GM12878 (cell line): ENCODE measurements around the gene STK33. TPM values are rescaled to one million over a fixed set of nuclear protein-coding genes. Genes with fewer than 3 reads are reported as not detected.

Source experiments
- ATAC-seq: fragments of 200-7000 bp; cut with Tn5 transposase; 3 replicates; pipeline ENCODE4 v1.9.1; 2020; ENCODE audit warnings: mild to moderate bottlenecking, moderate library complexity
- BruUV-seq: library from RNA; stranded (reverse); fragments of 400-500 nt; replicated peaks from 2 replicates; lab custom pipeline; 2021; lab: Mats Ljungman, UMichigan
- CTCF ChIA-PET: fragments of 300-600 bp; sonication (Branson Sonifier 250); formaldehyde crosslinking; extraction: SDS; loops from one replicate; lab custom pipeline; 2021; ENCODE audit warnings: inconsistent platforms; lab: Yijun Ruan, JAX
- POLR2A ChIA-PET: fragments of 350-600 bp; formaldehyde crosslinking; extraction: SDS; loops from one replicate; lab custom pipeline; 2021; ENCODE audit warnings: inconsistent platforms; lab: Charles Lee
- RAD21 ChIA-PET: fragments of 300-600 bp; sonication (Branson Sonifier 250); formaldehyde crosslinking; loops from one replicate; lab custom pipeline; 2023; ENCODE audit warnings: antibody characterized with exemption; ENCODE audit not compliant: unreplicated experiment; lab: Charles Lee
- SMC1A ChIA-PET: fragments of 300-600 bp; sonication (Branson Sonifier 250); formaldehyde crosslinking; loops from one replicate; lab custom pipeline; 2023; ENCODE audit not compliant: unreplicated experiment, uncharacterized antibody; lab: Charles Lee
- DNase-seq: peaks from one replicate; pipeline ENCODE4 v3.0.0-alpha.2; 2011; ENCODE audit warnings: low read depth, low spot score
- FAIRE-seq: peaks from 3 replicates; lab custom pipeline; 2011; peaks lifted over from hg19 to GRCh38; lab: Jason Lieb, UNC
- H2AFZ ChIP-seq: 2 replicates; pipeline ENCODE4 v1.6.0; 2011; ENCODE audit warnings: low read depth, low read length, control low read depth; ENCODE audit not compliant: control insufficient read depth
- H3K27ac ChIP-seq: 2 replicates; pipeline ENCODE4 v1.5.1; 2011; ENCODE audit warnings: control low read depth; ENCODE audit not compliant: control insufficient read depth, insufficient read depth
- H3K27me3 ChIP-seq, 2 experiments: replicated peaks in 1 of 2; 2 replicates each; pipeline versions ENCODE4 v1.6.0 to v1.6.1; 2011; ENCODE audit warnings: low read length in 1 of 2; ENCODE audit not compliant: control insufficient read depth in 2 of 2, insufficient read depth in 2 of 2
- H3K36me3 ChIP-seq, 2 experiments: 2 replicates each; pipeline ENCODE4 v1.5.1; 2011; ENCODE audit warnings: low read length in 1 of 2; ENCODE audit not compliant: control insufficient read depth in 2 of 2, insufficient read depth in 2 of 2
- H3K4me1 ChIP-seq: 2 replicates; pipeline ENCODE4 v1.6.1; 2011; ENCODE audit warnings: mild to moderate bottlenecking, low read length, moderate library complexity, mixed read lengths; ENCODE audit not compliant: control insufficient read depth, insufficient read depth
- H3K4me2 ChIP-seq: 2 replicates; pipeline ENCODE4 v1.6.0; 2011; ENCODE audit warnings: control low read depth; ENCODE audit not compliant: control insufficient read depth, insufficient read depth
- H3K4me3 ChIP-seq: fragments of 200-600 bp; sonication (generic); 2 replicates; pipeline ENCODE4 v1.5.1; 2016
- H3K79me2 ChIP-seq: 2 replicates; pipeline ENCODE4 v1.6.0; 2011; ENCODE audit warnings: low read length; ENCODE audit not compliant: control insufficient read depth, insufficient read depth
- H3K9ac ChIP-seq: 2 replicates; pipeline ENCODE4 v1.8.0; 2011; ENCODE audit warnings: low read length, control low read depth, mixed read lengths; ENCODE audit not compliant: control insufficient read depth, insufficient read depth
- H3K9me3 ChIP-seq: replicated peaks from 3 replicates; pipeline ENCODE4 v1.5.1; 2011; ENCODE audit warnings: mild to moderate bottlenecking, low read length; ENCODE audit not compliant: control insufficient read depth, insufficient read depth
- H4K20me1 ChIP-seq: 2 replicates; pipeline ENCODE4 v1.6.0; 2011; ENCODE audit not compliant: control insufficient read depth, insufficient read depth
- BCL11A ChIP-seq: IDR thresholded peaks from 2 replicates; pipeline ENCODE4 v1.6.1; 2011; ENCODE audit warnings: low read depth, low read length
- CBX3 ChIP-seq: fragments of 200-600 bp; sonication (generic); IDR thresholded peaks from 2 replicates; pipeline ENCODE4 v1.6.1; 2016; ENCODE audit warnings: low read depth, borderline replicate concordance
- CUX1 ChIP-seq: IDR thresholded peaks from 2 replicates; pipeline ENCODE4 v1.6.1; 2012; ENCODE audit warnings: improper control_type of control experiment, low read depth, low read length; ENCODE audit not compliant: insufficient replicate concordance
- E2F4 ChIP-seq: IDR thresholded peaks from 2 replicates; pipeline ENCODE4 v1.6.1; 2012; ENCODE audit warnings: low read depth, low read length, improper control_type of control experiment
- E2F8 ChIP-seq: fragments of 450-650 bp; IDR thresholded peaks from 2 replicates; pipeline ENCODE4 v1.6.1; 2018; ENCODE audit warnings: mild to moderate bottlenecking, low read depth, moderate library complexity; ENCODE audit not compliant: partially characterized antibody
- EZH2 ChIP-seq: IDR thresholded peaks from 2 replicates; pipeline ENCODE4 v1.6.1; 2012; ENCODE audit warnings: low read depth, mild to moderate bottlenecking, control low read depth, inconsistent platforms, low read length, borderline replicate concordance; ENCODE audit not compliant: control insufficient read depth
- GABPA ChIP-seq: IDR thresholded peaks from 2 replicates; pipeline ENCODE4 v1.6.1; 2014; ENCODE audit warnings: antibody characterized with exemption, low read depth, mild to moderate bottlenecking, inconsistent platforms
- KLF5 ChIP-seq: fragments of 450-650 bp; IDR thresholded peaks from 2 replicates; pipeline ENCODE4 v1.6.1; 2014; ENCODE audit warnings: mild to moderate bottlenecking; ENCODE audit not compliant: partially characterized antibody
- POLR2AphosphoS5 ChIP-seq: IDR thresholded peaks from 2 replicates; pipeline ENCODE4 v1.6.1; 2011; ENCODE audit warnings: mild to moderate bottlenecking, low read length, inconsistent platforms
- SMAD5 ChIP-seq: IDR thresholded peaks from 2 replicates; pipeline ENCODE4 v1.6.1; 2016; ENCODE audit warnings: antibody characterized with exemption, low read depth
- SPI1 ChIP-seq: IDR thresholded peaks from 2 replicates; pipeline ENCODE4 v1.6.1; 2011; ENCODE audit warnings: low read depth, mild to moderate bottlenecking, low read length, moderate library complexity, borderline replicate concordance; ENCODE audit not compliant: insufficient read depth
- SRF ChIP-seq, 2 experiments: IDR thresholded peaks; 2 replicates each; pipeline ENCODE4 v1.6.1; 2011; ENCODE audit warnings: low read depth in 2 of 2, low read length in 2 of 2, mild to moderate bottlenecking in 1 of 2, moderate library complexity in 1 of 2
- ZBED1 ChIP-seq: IDR thresholded peaks from 2 replicates; pipeline ENCODE4 v1.6.1; 2016; ENCODE audit warnings: borderline replicate concordance
- WGBS: methylation state at CpG from one replicate; pipeline ENCODE4 v1.1.6; 2016; ENCODE audit warnings: low lambda C conversion rate; ENCODE audit not compliant: insufficient replicate concordance, insufficient coverage; ENCODE audit errors: missing lambda C conversion rate; 5-methylcytosine and 5-hydroxymethylcytosine counted together
- in situ Hi-C: fragments of 300-500 bp; cut with MboI; formaldehyde crosslinking; loops from 9 replicates; pipeline ENCODE4 v1.14.3; 2018; ENCODE audit warnings: mixed read lengths
- intact Hi-C: fragments of 100-400 bp; cut with micrococcal nuclease; formaldehyde crosslinking; loops from one replicate; pipeline ENCODE4 v1.14.2; 2022; ENCODE audit not compliant: unreplicated experiment
- polyA plus RNA-seq, 11 experiments: library from polyadenylated mRNA; depleted of rRNA in 4 of 11; unstranded in 6 of 11; stranded (reverse) in 5 of 11; fragments of >200 nt; fragmentation: Nextera tagmentation in 4 of 11; fragmentation: Illumina TruSeq in 1 of 11; extraction: Ambion mirVana in 4 of 11; extraction: Trizol in 1 of 11; gene quantifications; 1 replicate in 1 of 11; 2 replicates in 10 of 11; pipeline versions ENCODE4 v1.2.1 to v1.2.3, GENCODE V29; 2011 to 2016; ENCODE audit warnings: inconsistent platforms in 2 of 11, missing spikeins in 2 of 11, low read depth in 1 of 11
- total RNA-seq, 4 experiments: library from RNA; depleted of rRNA in 3 of 4; stranded (reverse); fragments of >200 nt in 3 of 4; fragmentation: Illumina TruSeq in 1 of 4; extraction: Trizol in 1 of 4; gene quantifications; 2 replicates each; pipeline versions ENCODE4 v1.2.1 to v1.2.3, GENCODE V29; 2013 to 2021

Gene STK33
- total and polyA plus RNA-seq, 10 of the 15 experiments (the other 5 are each of a cell fraction or from before 2014, with no cell fraction given): 5.2 to 27.3 (median 18.3) TPM

GRCh38 chr11:8631395-8632118, 37.5 kb upstream of the STK33 start:
- in situ Hi-C loops (no loop called here), intact Hi-C loops (no loop called here)
- ChIA-PET POLR2A (no interaction called here), SMC1A (interaction anchor here (0.6 to 1.3 kb wide), 3 partner anchors 10 to 339 kb away, joined by 3 to 4 read pairs (median 3); no protein-coding TSS in a partner anchor), RAD21 (interaction anchor here (0.9 kb wide), 1 partner anchor 182 kb away, joined by 3 read pairs; no protein-coding TSS in a partner anchor), CTCF (interaction anchor here (0.7 kb wide), 1 partner anchor 384 kb away, joined by 3 read pairs; no protein-coding TSS in a partner anchor)
- no peak overlapping the region for H3K9ac ChIP-seq
- no peak overlapping the region for H2AFZ ChIP-seq
- BruUV-seq: no TSS peak
- H3K79me2 ChIP-seq: no peaks in the 10 kb centered on the region
- no peaks in the 10 kb centered on the region for H3K27me3 ChIP-seq
- H3K4me2 ChIP-seq: no peak overlapping the region
- ATAC-seq: no peak
- no peak overlapping the region for H3K27ac ChIP-seq
- DNase-seq: no peak
- H3K9me3 ChIP-seq: no peaks in the 10 kb centered on the region
- no peaks in the 10 kb centered on the region for H4K20me1 ChIP-seq
- no peaks in the 10 kb centered on the region for H3K4me1 ChIP-seq
- 95% methylated on average over 6 of the region's 6 CpGs for WGBS
- peaks cover 2 to 10% of the 10 kb centered on the region in 2 experiments; a peak in 3 of 4 replicates for H3K36me3 ChIP-seq
- no peak overlapping the region for H3K4me3 ChIP-seq
- FAIRE-seq: no peak
- TF ChIP-seq POLR2AphosphoS5 (no peak), ZBED1 (no peak), SMAD5 (no peak), KLF5 (no peak), E2F8 (no peak), SPI1 (no peak), CBX3 (no peak), E2F4 (no peak), EZH2 (no peak), BCL11A (no peak), GABPA (no peak), CUX1 (no peak), SRF (IDR thresholded peaks at IDR 0.05; ENCODE audit: low read depth in 2 of 2, low read length in 2 of 2) (no peak)
